ENCODE results near the gene HSD3B7.

HSD3B7 gene

GRCh38 chr16:30980959-30981358 is 4.0 kb upstream of the HSD3B7 start:
- H3K79me1 ChIP-seq (ENCODE audit: low read length), result no peaks in the 10 kb centered on the region
- no peak overlapping the region for H3K18ac ChIP-seq (ENCODE audit: low read length)
- no peak overlapping the region for H3K14ac ChIP-seq (ENCODE audit: low read length)
- no peak overlapping the region for H2AK5ac ChIP-seq (ENCODE audit: low read length)
- H3K4ac ChIP-seq (ENCODE audit: low read depth, low read length), result no peak overlapping the region
- H3K4me1 ChIP-seq (ENCODE audit: control insufficient read depth in 1 of 2, insufficient read depth in 2 of 2, low read length in 2 of 2), result no peaks in the 10 kb centered on the region
- no peak overlapping the region for H3K4me2 ChIP-seq (ENCODE audit: low read length)
- WGBS (ENCODE audit: extremely low coverage, insufficient coverage, insufficient read length), result no CpG with 5 or more reads among the region's 14 CpGs
- no peak overlapping the region for H4K8ac ChIP-seq (ENCODE audit: low read depth, low read length)
- peaks cover 76 to 78% of the 10 kb centered on the region in 2 experiments for H3K36me3 ChIP-seq (ENCODE audit: control insufficient read depth in 1 of 2, insufficient read depth in 2 of 2, low read length in 2 of 2)
- no peak overlapping the region for H2BK120ac ChIP-seq (ENCODE audit: insufficient read depth, low read length, poor library complexity)
- no peak overlapping the region for H2AFZ ChIP-seq (ENCODE audit: insufficient read depth, low read length, poor library complexity)
- H3K4me3 ChIP-seq (ENCODE audit: low read depth, low read length), result no peak overlapping the region
- H3K79me2 ChIP-seq (ENCODE audit: control insufficient read depth, insufficient read depth, low read length, poor library complexity), result no peaks in the 10 kb centered on the region
- no peak overlapping the region for H4K12ac ChIP-seq (ENCODE audit: low read depth, low read length)
- no peak overlapping the region for H2BK5ac ChIP-seq (ENCODE audit: low read depth, low read length, poor library complexity)
- H3K23ac ChIP-seq (ENCODE audit: low read length), result no peak overlapping the region
- H3K27me3 ChIP-seq (ENCODE audit: insufficient read depth, low read length), result no peaks in the 10 kb centered on the region
- H2BK12ac ChIP-seq (ENCODE audit: low read length), result no peak overlapping the region
- no peak overlapping the region for H4K91ac ChIP-seq (ENCODE audit: low read depth, low read length)
- H3K9ac ChIP-seq (ENCODE audit: low read length), result no peak overlapping the region
- H3K27ac ChIP-seq (ENCODE audit: low read depth, low read length), result no peak overlapping the region
- DNase-seq, result no peak
- peaks cover 3% of the 10 kb centered on the region for H3K9me3 ChIP-seq (ENCODE audit: insufficient read depth, low read depth, low read length)

GRCh38 chr16:30982548-30983288 is 2.3 kb upstream of the HSD3B7 start:
- no peaks in the 10 kb centered on the region for H3K79me2 ChIP-seq (ENCODE audit: control insufficient read depth, insufficient read depth, low read length, poor library complexity)
- no peak overlapping the region for H3K4me3 ChIP-seq (ENCODE audit: low read depth, low read length)
- H3K4me2 ChIP-seq (ENCODE audit: low read length), result no peak overlapping the region
- H3K23ac ChIP-seq (ENCODE audit: low read length), result no peak overlapping the region
- no peak overlapping the region for H4K12ac ChIP-seq (ENCODE audit: low read depth, low read length)
- no peaks in the 10 kb centered on the region for H3K27me3 ChIP-seq (ENCODE audit: insufficient read depth, low read length)
- H3K14ac ChIP-seq (ENCODE audit: low read length), result no peak overlapping the region
- H3K4me1 ChIP-seq (ENCODE audit: control insufficient read depth in 1 of 2, insufficient read depth in 2 of 2, low read length in 2 of 2), result no peaks in the 10 kb centered on the region
- DNase-seq, result no peak
- no peak overlapping the region for H3K9ac ChIP-seq (ENCODE audit: low read length)
- H4K8ac ChIP-seq (ENCODE audit: low read depth, low read length), result no peak overlapping the region
- H2BK12ac ChIP-seq (ENCODE audit: low read length), result no peak overlapping the region
- H2BK5ac ChIP-seq (ENCODE audit: low read depth, low read length, poor library complexity), result no peak overlapping the region
- WGBS (ENCODE audit: extremely low coverage, insufficient coverage, insufficient read length), result no CpG with 5 or more reads among the region's 17 CpGs
- H3K9me3 ChIP-seq (ENCODE audit: insufficient read depth, low read depth, low read length), result peaks cover 2% of the 10 kb centered on the region
- no peaks in the 10 kb centered on the region for H3K79me1 ChIP-seq (ENCODE audit: low read length)
- H3K27ac ChIP-seq (ENCODE audit: low read depth, low read length), result no peak overlapping the region
- H3K36me3 ChIP-seq (ENCODE audit: control insufficient read depth in 1 of 2, insufficient read depth in 2 of 2, low read length in 2 of 2), result peaks cover 60 to 65% of the 10 kb centered on the region in 2 experiments
- no peak overlapping the region for H3K4ac ChIP-seq (ENCODE audit: low read depth, low read length)
- no peak overlapping the region for H2AK5ac ChIP-seq (ENCODE audit: low read length)
- no peak overlapping the region for H2AFZ ChIP-seq (ENCODE audit: insufficient read depth, low read length, poor library complexity)
- no peak overlapping the region for H4K91ac ChIP-seq (ENCODE audit: low read depth, low read length)
- no peak overlapping the region for H3K18ac ChIP-seq (ENCODE audit: low read length)
- H2BK120ac ChIP-seq (ENCODE audit: insufficient read depth, low read length, poor library complexity), result no peak overlapping the region

- DNase-seq, result no peak
- no peak overlapping the region for H2BK12ac ChIP-seq (ENCODE audit: low read length)
- H2AFZ ChIP-seq (ENCODE audit: insufficient read depth, low read length, poor library complexity), result no peak overlapping the region
- H3K36me3 ChIP-seq (ENCODE audit: control insufficient read depth in 1 of 2, insufficient read depth in 2 of 2, low read length in 2 of 2), result peaks cover 56 to 61% of the 10 kb centered on the region in 2 experiments
- no peak overlapping the region for H3K27ac ChIP-seq (ENCODE audit: low read depth, low read length)
- no peak overlapping the region for H3K14ac ChIP-seq (ENCODE audit: low read length)
- no peak overlapping the region for H2BK5ac ChIP-seq (ENCODE audit: low read depth, low read length, poor library complexity)
- no peak overlapping the region for H2AK5ac ChIP-seq (ENCODE audit: low read length)
- no peak overlapping the region for H3K23ac ChIP-seq (ENCODE audit: low read length)
- H4K8ac ChIP-seq (ENCODE audit: low read depth, low read length), result no peak overlapping the region
- H4K91ac ChIP-seq (ENCODE audit: low read depth, low read length), result no peak overlapping the region
- no peak overlapping the region for H2BK120ac ChIP-seq (ENCODE audit: insufficient read depth, low read length, poor library complexity)
- no peak overlapping the region for H3K4me2 ChIP-seq (ENCODE audit: low read length)
- H3K27me3 ChIP-seq (ENCODE audit: insufficient read depth, low read length), result no peaks in the 10 kb centered on the region
- H4K12ac ChIP-seq (ENCODE audit: low read depth, low read length), result no peak overlapping the region
- WGBS (ENCODE audit: extremely low coverage, insufficient coverage, insufficient read length), result no CpG with 5 or more reads among the region's 25 CpGs
- no peaks in the 10 kb centered on the region for H3K4me1 ChIP-seq (ENCODE audit: control insufficient read depth in 1 of 2, insufficient read depth in 2 of 2, low read length in 2 of 2)
- H3K4ac ChIP-seq (ENCODE audit: low read depth, low read length), result no peak overlapping the region
- no peaks in the 10 kb centered on the region for H3K79me1 ChIP-seq (ENCODE audit: low read length)
- no peak overlapping the region for H3K4me3 ChIP-seq (ENCODE audit: low read depth, low read length)
- no peak overlapping the region for H3K18ac ChIP-seq (ENCODE audit: low read length)
- no peak overlapping the region for H3K9ac ChIP-seq (ENCODE audit: low read length)
- peaks cover 2% of the 10 kb centered on the region for H3K9me3 ChIP-seq (ENCODE audit: insufficient read depth, low read depth, low read length)
- no peaks in the 10 kb centered on the region for H3K79me2 ChIP-seq (ENCODE audit: control insufficient read depth, insufficient read depth, low read length, poor library complexity)
Observed at GRCh38 chr16:30983289-30983889, 1.6 kb upstream of the HSD3B7 start.

- no CpG with 5 or more reads among the region's 14 CpGs for WGBS (ENCODE audit: extremely low coverage, insufficient coverage, insufficient read length)
- no peak overlapping the region for H3K14ac ChIP-seq (ENCODE audit: low read length)
Observed at GRCh38 chr16:30983898-30984610, 953 bp upstream of the HSD3B7 start.

More at GRCh38 chr16:30983898-30984610, 953 bp upstream of the HSD3B7 start:
- no peak overlapping the region for H2AFZ ChIP-seq (ENCODE audit: insufficient read depth, low read length, poor library complexity)
- no peak overlapping the region for H3K23ac ChIP-seq (ENCODE audit: low read length)
- H4K12ac ChIP-seq (ENCODE audit: low read depth, low read length), result no peak overlapping the region
- H3K4me2 ChIP-seq (ENCODE audit: low read length), result no peak overlapping the region
- no peak overlapping the region for H3K18ac ChIP-seq (ENCODE audit: low read length)
- H3K4ac ChIP-seq (ENCODE audit: low read depth, low read length), result no peak overlapping the region
- H3K27ac ChIP-seq (ENCODE audit: low read depth, low read length), result no peak overlapping the region
- H3K4me1 ChIP-seq (ENCODE audit: control insufficient read depth in 1 of 2, insufficient read depth in 2 of 2, low read length in 2 of 2), result no peaks in the 10 kb centered on the region
- no peak overlapping the region for H3K9ac ChIP-seq (ENCODE audit: low read length)
- no peak overlapping the region for H3K4me3 ChIP-seq (ENCODE audit: low read depth, low read length)
- H3K9me3 ChIP-seq (ENCODE audit: insufficient read depth, low read depth, low read length), result peaks cover 2% of the 10 kb centered on the region
- no peak overlapping the region for H2BK120ac ChIP-seq (ENCODE audit: insufficient read depth, low read length, poor library complexity)
- H3K79me2 ChIP-seq (ENCODE audit: control insufficient read depth, insufficient read depth, low read length, poor library complexity), result no peaks in the 10 kb centered on the region
- H2BK12ac ChIP-seq (ENCODE audit: low read length), result no peak overlapping the region
- H3K27me3 ChIP-seq (ENCODE audit: insufficient read depth, low read length), result no peaks in the 10 kb centered on the region
- no peak overlapping the region for H4K8ac ChIP-seq (ENCODE audit: low read depth, low read length)
- H2BK5ac ChIP-seq (ENCODE audit: low read depth, low read length, poor library complexity), result no peak overlapping the region
- no peak overlapping the region for H2AK5ac ChIP-seq (ENCODE audit: low read length)
- peaks cover 50 to 56% of the 10 kb centered on the region in 2 experiments for H3K36me3 ChIP-seq (ENCODE audit: control insufficient read depth in 1 of 2, insufficient read depth in 2 of 2, low read length in 2 of 2)
- no peaks in the 10 kb centered on the region for H3K79me1 ChIP-seq (ENCODE audit: low read length)
- H4K91ac ChIP-seq (ENCODE audit: low read depth, low read length), result no peak overlapping the region
- no peak for DNase-seq

Measured in trophoblast cell (in vitro differentiated cells and primary cell).